ENCODE results near the gene CSN1S1. TPM values are rescaled to one million over a fixed set of nuclear protein-coding genes. Genes with fewer than 3 reads are reported as not detected.
A peak's percentile ranks its signal among the peaks of the same experiment; 100 is the strongest.

CSN1S1 gene
- total RNA-seq (2021) = not detected in 2 replicates
- Bru-seq, nascent RNA = not detected
- BruChase-seq, experiment 1, labeled RNA remaining after a 2-hour chase = not detected
- BruChase-seq, experiment 2, labeled RNA remaining after a 6-hour chase = not detected
- long read RNA-seq = 0 reads

GRCh38 chr4:69930768-69931167 lies at the start of gene CSN1S1:
CSN1S1 (plus strand) TSS chr4:69931068; CDS start chr4:69932556, 1,488 bp downstream.
- TF ChIP-seq CTCF (conservative IDR thresholded peaks at IDR 0.05; ENCODE audit: low read depth, low read length) (no peak), EZH2 (IDR thresholded peaks at IDR 0.05; ENCODE audit: borderline replicate concordance, low read depth, low read length, poor library complexity, severe bottlenecking) (no peak)
- H3K4me3 ChIP-seq (ENCODE audit: low read depth, low read length, poor library complexity, severe bottlenecking) = no peak within 1 kb of the TSS
- DNase-seq (ENCODE audit: low spot score) = no peak
- ChIA-PET CTCF (no interaction called here), POLR2A (ENCODE audit: low non-redundant PET) (no interaction called here)
- H3K27ac ChIP-seq (ENCODE audit: low read depth, low read length, poor library complexity, severe bottlenecking) = no peak within 1 kb of the TSS
- H3K27me3 ChIP-seq (replicated peaks; ENCODE audit: insufficient read depth, low read depth, low read length, poor library complexity) = no peaks in the 10 kb centered on the region
- no TSS peak for BruUV-seq (replicated peaks)
- intact Hi-C loops (cut with micrococcal nuclease; ENCODE audit: unreplicated experiment) = no loop called here
- H3K4me1 ChIP-seq (ENCODE audit: insufficient read depth, low read length, poor library complexity, severe bottlenecking) = no peaks in the 10 kb centered on the region
- no peaks in the 10 kb centered on the region for H3K36me3 ChIP-seq (ENCODE audit: insufficient read depth, low read length, poor library complexity, severe bottlenecking)
- no peaks in the 10 kb centered on the region for H3K9me3 ChIP-seq (ENCODE audit: low read depth, low read length, poor library complexity, severe bottlenecking)

GRCh38 chr4:69881173-69881773 lies 49.6 kb upstream of the CSN1S1 start:
- Histone ChIP-seq H3K27ac (ENCODE audit: low read depth, low read length, poor library complexity, severe bottlenecking) (no peak overlapping the region), H3K27me3 (replicated peaks; ENCODE audit: insufficient read depth, low read depth, low read length, poor library complexity) (no peaks in the 10 kb centered on the region), H3K9me3 (ENCODE audit: low read depth, low read length, poor library complexity, severe bottlenecking) (no peaks in the 10 kb centered on the region), H3K4me3 (ENCODE audit: low read depth, low read length, poor library complexity, severe bottlenecking) (no peak overlapping the region), H3K36me3 (ENCODE audit: insufficient read depth, low read length, poor library complexity, severe bottlenecking) (no peaks in the 10 kb centered on the region), H3K4me1 (ENCODE audit: insufficient read depth, low read length, poor library complexity, severe bottlenecking) (no peaks in the 10 kb centered on the region)
- intact Hi-C loops (cut with micrococcal nuclease; ENCODE audit: unreplicated experiment) = loop anchor here (1.0 to 10.0 kb wide), 2 partner anchors 192 to 674 kb away; no protein-coding TSS in a partner anchor
- ChIA-PET POLR2A (ENCODE audit: low non-redundant PET) (no interaction called here), CTCF (no interaction called here)
- DNase-seq (ENCODE audit: low spot score) = peak; percentile 52
- TF ChIP-seq CTCF (conservative IDR thresholded peaks at IDR 0.05; ENCODE audit: low read depth, low read length) (peak; percentile 74), EZH2 (IDR thresholded peaks at IDR 0.05; ENCODE audit: borderline replicate concordance, low read depth, low read length, poor library complexity, severe bottlenecking) (no peak)
- no TSS peak for BruUV-seq (replicated peaks)

- Histone ChIP-seq H3K4me1 (ENCODE audit: insufficient read depth, low read length, poor library complexity, severe bottlenecking) (no peaks in the 10 kb centered on the region), H3K9me3 (ENCODE audit: low read depth, low read length, poor library complexity, severe bottlenecking) (no peaks in the 10 kb centered on the region), H3K4me3 (ENCODE audit: low read depth, low read length, poor library complexity, severe bottlenecking) (no peak overlapping the region), H3K27ac (ENCODE audit: low read depth, low read length, poor library complexity, severe bottlenecking) (no peak overlapping the region), H3K36me3 (ENCODE audit: insufficient read depth, low read length, poor library complexity, severe bottlenecking) (no peaks in the 10 kb centered on the region), H3K27me3 (replicated peaks; ENCODE audit: insufficient read depth, low read depth, low read length, poor library complexity) (no peaks in the 10 kb centered on the region)
- DNase-seq (ENCODE audit: low spot score) = no peak
- intact Hi-C loops (cut with micrococcal nuclease; ENCODE audit: unreplicated experiment) = loop anchor here (10.0 kb wide), 1 partner anchor 673 kb away; no protein-coding TSS in a partner anchor
- no peak for TF ChIP-seq EZH2 (IDR thresholded peaks at IDR 0.05; ENCODE audit: borderline replicate concordance, low read depth, low read length, poor library complexity, severe bottlenecking)
- TF ChIP-seq CTCF (conservative IDR thresholded peaks at IDR 0.05; ENCODE audit: low read depth, low read length) = no peak
- ChIA-PET CTCF (no interaction called here), POLR2A (ENCODE audit: low non-redundant PET) (no interaction called here)
- no TSS peak for BruUV-seq (replicated peaks)
These were observed 48.7 kb upstream of the CSN1S1 start for GRCh38 chr4:69882150-69882549.

All from A673 (cell line).